Muscle of leg (tissue), 11 donors: Measurements from ENCODE around the gene PI16. TPM values are rescaled to one million over a fixed set of nuclear protein-coding genes. Genes with fewer than 3 reads are reported as not detected.
A peak's percentile ranks its signal among the peaks of the same experiment; 100 is the strongest.
"Not testable (repeated sequence)": the region's sequence is repeated elsewhere in the genome, so short reads cannot be mapped to it uniquely, and the experiment has no call there.

Experiments
- DNase-seq: peaks from one replicate; pipeline ENCODE4 v3.0.0; 2013
- H3K27ac ChIP-seq: one replicate; pipeline ENCODE4 v1.5.1; 2013; ENCODE audit warnings: mild to moderate bottlenecking, low read length, control low read depth
- H3K27me3 ChIP-seq: one replicate; pipeline ENCODE4 v1.6.1; 2013; ENCODE audit warnings: low read length; ENCODE audit not compliant: control insufficient read depth, insufficient read depth
- H3K36me3 ChIP-seq: one replicate; pipeline ENCODE4 v1.6.1; 2013; ENCODE audit warnings: low read length; ENCODE audit not compliant: control insufficient read depth, insufficient read depth
- H3K4me1 ChIP-seq: one replicate; pipeline ENCODE4 v1.6.1; 2013; ENCODE audit warnings: low read length; ENCODE audit not compliant: control insufficient read depth, insufficient read depth
- H3K4me3 ChIP-seq: one replicate; pipeline ENCODE4 v1.5.1; 2013; ENCODE audit warnings: low read length, control low read depth
- H3K9me3 ChIP-seq: replicated peaks from 2 replicates; pipeline ENCODE4 v1.6.1; 2013; ENCODE audit warnings: low read depth, low read length; ENCODE audit not compliant: control insufficient read depth
- WGBS: methylation state at CpG from one replicate; pipeline ENCODE4 v1.1.5; 2013; ENCODE audit warnings: missing lambda C conversion rate; ENCODE audit not compliant: insufficient coverage; 5-methylcytosine and 5-hydroxymethylcytosine counted together
- polyA plus RNA-seq, 8 donors: library from polyadenylated mRNA; unstranded; fragments of 120-200 nt; gene quantifications; one replicate each; pipeline versions ENCODE4 v1.2.1 to v1.2.3, GENCODE V29; 2013; ENCODE audit warnings: inconsistent platforms in 1 of 8, low replicate concordance in 1 of 8; ENCODE audit not compliant: insufficient read length in 8 of 8, insufficient read depth in 1 of 8
- total RNA-seq: library from RNA; stranded (reverse); fragments of 120-200 nt; gene quantifications from one replicate; pipeline ENCODE4 v1.2.4, GENCODE V29; 2013

The PI16 gene
- total and polyA plus RNA-seq, 9 donors: 5.9 to 68.6 (median 27.5) TPM

DNA sequence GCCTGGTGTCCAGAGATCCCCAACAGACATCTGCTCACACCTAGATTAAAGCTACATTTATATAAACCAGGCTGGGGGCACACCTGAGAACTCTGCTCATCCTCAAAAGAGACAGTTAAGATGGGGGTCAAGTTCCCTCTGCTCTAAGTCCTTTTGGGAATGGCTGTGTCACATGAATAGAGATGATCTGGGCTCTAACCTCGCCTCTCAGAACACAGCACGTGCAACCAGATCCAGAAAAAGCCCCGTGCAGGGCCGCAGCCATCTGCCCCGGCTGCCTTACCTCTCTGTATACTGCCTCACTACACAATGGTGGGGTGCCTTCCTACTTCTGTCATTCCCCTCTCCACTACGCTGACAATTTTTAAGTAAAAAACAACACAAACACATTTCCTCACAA lies 25.6 kb downstream of the PI16 start:
- DNase-seq: no peak
- peak overlapping the region; percentile 76 for H3K27ac ChIP-seq
- H3K36me3 ChIP-seq: peaks cover 44% of the 10 kb centered on the region
- H3K4me3 ChIP-seq: no peak overlapping the region
- H3K9me3 ChIP-seq: no peaks in the 10 kb centered on the region
- H3K27me3 ChIP-seq: no peaks in the 10 kb centered on the region
- peaks cover 49% of the 10 kb centered on the region for H3K4me1 ChIP-seq
- 50% methylated on average over 4 of the region's 6 CpGs for WGBS

DNA sequence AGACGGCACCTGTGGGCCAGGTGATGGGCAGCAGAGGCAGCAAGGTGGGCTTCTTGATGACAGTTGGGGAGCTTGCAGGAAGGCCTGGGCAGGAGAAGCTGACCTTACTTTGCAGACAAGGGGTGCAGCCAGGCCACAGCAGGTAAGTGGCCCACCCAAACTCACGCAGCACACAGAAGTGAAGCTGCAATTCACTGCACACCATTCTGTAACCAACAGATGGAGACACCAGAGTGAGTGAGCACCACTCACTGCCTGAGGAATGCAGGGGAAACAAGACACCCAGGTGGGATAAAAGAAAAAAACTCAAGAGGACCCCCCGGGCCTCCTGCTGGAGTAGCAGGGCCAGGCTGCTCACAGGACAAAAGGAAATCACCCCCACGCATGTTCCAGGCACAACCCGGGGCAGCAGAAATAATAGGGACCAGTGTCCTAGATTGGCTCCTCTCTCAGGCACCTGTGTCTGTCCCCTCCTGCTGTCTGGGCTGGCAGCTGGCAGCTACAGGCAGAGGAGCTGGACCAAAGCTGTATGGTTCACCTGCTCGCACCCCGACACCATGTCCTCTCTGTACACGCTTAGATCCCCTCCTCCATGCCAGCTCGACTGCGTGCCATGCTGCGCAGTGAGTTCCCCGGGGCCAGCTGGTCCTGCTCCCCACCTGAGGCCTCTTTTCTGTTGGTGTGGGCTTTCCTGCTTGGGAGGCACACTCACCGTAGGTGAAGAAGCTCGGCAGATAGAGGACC lies 26.5 kb downstream of the PI16 start:
- H3K27me3 ChIP-seq: no peaks in the 10 kb centered on the region
- H3K27ac ChIP-seq: no peak overlapping the region
- WGBS: 64% methylated on average over 9 of the region's 14 CpGs
- no peak for DNase-seq
- peaks cover 35% of the 10 kb centered on the region for H3K36me3 ChIP-seq
- no peak overlapping the region for H3K4me3 ChIP-seq
- H3K9me3 ChIP-seq: no peaks in the 10 kb centered on the region
- H3K4me1 ChIP-seq: peaks cover 50% of the 10 kb centered on the region

DNA sequence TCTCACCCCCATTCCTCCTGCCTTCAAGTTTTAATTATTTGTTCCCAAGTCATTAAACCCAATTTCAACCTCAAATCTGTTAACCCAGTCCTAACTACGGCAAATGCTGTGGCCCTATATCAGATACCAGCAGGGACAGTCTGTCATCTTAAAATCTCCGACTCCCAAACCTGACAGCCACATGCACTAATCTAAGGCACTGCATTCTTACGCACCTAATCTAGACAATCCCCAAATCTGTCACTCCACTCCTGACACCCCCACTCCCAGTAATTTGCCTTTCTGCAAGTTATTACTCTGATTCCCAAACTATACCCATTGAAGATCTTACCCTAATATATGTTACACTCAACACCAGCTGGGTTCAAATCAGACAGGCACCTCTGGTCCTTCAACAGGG lies 29.0 kb downstream of the PI16 start:
- no peaks in the 10 kb centered on the region for H3K9me3 ChIP-seq
- no peaks in the 10 kb centered on the region for H3K27me3 ChIP-seq
- 90% methylated on average over 3 of the region's 3 CpGs for WGBS
- peaks cover 58% of the 10 kb centered on the region for H3K4me1 ChIP-seq
- no peak overlapping the region for H3K4me3 ChIP-seq
- peaks cover 11% of the 10 kb centered on the region for H3K36me3 ChIP-seq
- no peak overlapping the region for H3K27ac ChIP-seq
- no peak for DNase-seq

DNA sequence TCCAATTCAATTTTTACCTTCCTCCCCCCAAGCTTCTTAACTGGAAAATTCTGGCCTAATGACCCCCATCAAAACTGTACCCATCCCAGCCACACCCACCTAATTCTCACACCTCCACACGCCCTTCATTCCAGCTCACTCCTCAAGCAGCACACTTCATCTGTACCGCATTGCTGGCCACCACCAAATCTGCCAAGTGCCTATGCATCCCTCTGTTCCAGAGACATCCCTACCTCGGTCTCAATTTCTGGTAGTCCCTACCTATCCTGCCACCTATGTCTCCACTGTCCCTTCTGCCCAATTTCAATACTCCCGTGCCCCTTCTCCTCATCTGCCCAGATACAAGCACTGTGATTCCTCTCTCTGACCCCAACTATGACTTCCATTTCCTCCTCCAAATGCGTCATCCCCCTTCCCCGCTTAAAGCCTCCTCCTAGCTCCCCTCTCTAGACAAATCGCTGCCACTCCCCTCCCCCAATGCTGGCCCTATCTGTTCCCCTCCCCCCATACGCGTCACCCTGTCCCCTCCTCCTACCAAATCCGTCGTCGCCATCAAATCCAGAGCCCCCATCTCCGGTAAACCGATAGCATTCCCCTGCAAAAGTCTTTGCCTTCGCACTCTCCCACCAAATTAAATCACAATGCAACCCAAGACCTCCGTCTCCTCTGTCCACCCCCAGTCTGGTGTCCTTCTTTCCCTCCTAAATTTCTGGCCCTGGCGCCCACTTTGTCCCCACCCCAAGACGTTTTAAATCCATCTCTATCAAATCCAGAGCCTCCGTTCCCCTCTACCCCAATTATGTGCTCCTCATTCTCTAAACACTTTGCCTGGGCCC lies 30.3 kb downstream of the PI16 start:
- H3K4me1 ChIP-seq: peaks cover 50% of the 10 kb centered on the region
- no peaks in the 10 kb centered on the region for H3K27me3 ChIP-seq
- peak; percentile 79 for DNase-seq
- H3K4me3 ChIP-seq: peak overlapping the region; percentile 98
- H3K27ac ChIP-seq: peak overlapping the region; percentile 85
- WGBS: 6% methylated on average over 19 of the region's 19 CpGs
- H3K9me3 ChIP-seq: no peaks in the 10 kb centered on the region
- H3K36me3 ChIP-seq: peaks cover 6% of the 10 kb centered on the region

- Histone ChIP-seq H3K36me3 (peaks cover 5% of the 10 kb centered on the region), H3K27ac (peak overlapping the region; percentile 85), H3K9me3 (no peaks in the 10 kb centered on the region), H3K4me1 (peaks cover 44% of the 10 kb centered on the region), H3K4me3 (peak overlapping the region; percentile 98), H3K27me3 (no peaks in the 10 kb centered on the region)
- 0% methylated on average over 15 of the region's 15 CpGs for WGBS
- DNase-seq: peak; percentile 48
Measured at GRCh38 chr6:36985417-36985807, 30.9 kb downstream of the PI16 start.

DNA sequence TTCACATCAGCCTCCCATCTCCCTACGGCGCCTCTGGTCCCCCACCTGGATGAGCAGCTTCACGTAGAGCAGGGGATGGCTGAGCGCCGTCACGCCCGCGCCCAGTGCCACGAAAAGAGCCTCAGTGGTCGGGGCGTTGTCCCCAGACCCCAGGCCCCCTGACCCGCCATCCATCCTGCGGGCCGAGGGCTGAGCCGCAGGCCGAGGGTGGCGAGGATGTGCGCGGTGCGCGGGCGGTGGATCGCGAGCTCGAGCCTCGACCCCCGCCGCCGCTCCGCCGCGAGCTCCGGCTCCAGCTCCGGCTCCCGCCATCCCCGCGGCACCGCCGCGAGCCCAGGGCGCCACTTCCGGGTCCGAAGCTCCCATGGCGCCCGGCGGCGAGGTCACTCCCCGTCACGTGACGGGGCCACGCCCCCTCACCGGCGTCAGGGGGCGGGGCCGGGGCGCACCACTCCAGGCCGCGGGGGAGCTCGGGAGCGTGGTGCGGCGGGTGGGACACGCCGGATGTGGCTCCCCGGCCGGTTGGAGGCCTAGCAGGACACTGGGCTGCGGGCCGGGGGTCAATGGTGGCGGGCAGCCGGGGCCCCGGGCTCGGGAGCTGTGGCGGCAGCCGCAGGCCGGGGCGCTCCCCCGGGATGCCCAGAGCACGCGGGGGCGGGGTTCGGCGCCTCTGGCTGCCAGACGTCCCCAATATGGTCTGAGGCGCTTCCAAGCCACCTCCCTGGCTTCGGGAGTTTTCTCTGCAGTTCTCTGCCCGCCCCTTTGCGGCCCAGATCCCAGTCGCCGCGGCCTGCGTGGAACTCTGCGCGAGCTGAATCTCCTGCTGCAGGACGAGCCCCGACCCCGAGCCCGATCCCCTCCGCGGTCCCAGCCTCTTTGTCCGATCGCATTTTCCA lies 31.5 kb downstream of the PI16 start, which contains the start of gene MTCH1:
Gene MTCH1 (minus strand): TSS at position 389 of the 896 bp plus-strand sequence. CDS start 23 bp downstream, at position 366.
- under 1% methylated on average over 101 of the region's 101 CpGs for WGBS
- Histone ChIP-seq H3K4me3 (peak within 1 kb of the TSS; percentile 98), H3K4me1 (peaks cover 38% of the 10 kb centered on the region), H3K27me3 (peaks cover 2% of the 10 kb centered on the region), H3K9me3 (no peaks in the 10 kb centered on the region), H3K27ac (peak within 1 kb of the TSS; percentile 94), H3K36me3 (peaks cover 2% of the 10 kb centered on the region)
- DNase-seq: peak; percentile 97

GRCh38 chr6:36986704-36987047 lies 32.1 kb downstream of the PI16 start:
- WGBS: no CpG with 5 or more reads among the region's 8 CpGs
- peak overlapping the region; percentile 94 for H3K27ac ChIP-seq
- H3K4me1 ChIP-seq: peaks cover 32% of the 10 kb centered on the region
- peaks cover 4% of the 10 kb centered on the region for H3K27me3 ChIP-seq
- peak overlapping the region; percentile 63 for H3K4me3 ChIP-seq
- peaks cover 2% of the 10 kb centered on the region for H3K36me3 ChIP-seq
- no peak for DNase-seq
- no peaks in the 10 kb centered on the region for H3K9me3 ChIP-seq

DNA sequence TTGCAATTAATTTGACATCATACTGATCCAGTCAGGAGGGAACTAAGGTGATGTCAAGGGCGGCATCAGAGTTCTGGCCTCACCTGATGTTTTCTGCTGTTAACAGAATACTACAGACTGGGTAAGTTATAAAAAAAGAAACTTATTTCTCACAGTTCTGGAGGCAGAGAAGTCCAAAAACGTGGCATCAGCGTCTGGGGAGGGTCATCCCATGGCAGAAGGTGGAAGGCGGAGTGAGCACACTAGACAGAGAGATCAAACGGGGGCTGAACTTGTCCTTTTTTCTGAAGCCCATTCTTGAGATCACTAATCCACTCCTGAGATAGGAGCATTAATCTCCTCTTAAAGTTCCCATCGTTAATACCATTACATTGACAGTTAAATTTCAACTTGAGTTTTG lies 34.7 kb downstream of the PI16 start:
- 45% methylated on average over 2 of the region's 6 CpGs for WGBS
- no peak for DNase-seq

GRCh38 chr6:36990401-36990800 lies 35.9 kb downstream of the PI16 start:
- 100% methylated on average over 2 of the region's 2 CpGs for WGBS
- not testable (repeated sequence) for H3K4me1 ChIP-seq, H3K27ac ChIP-seq

More for the DNA sequence above, 34.7 kb downstream of the PI16 start:
- Histone ChIP-seq H3K4me3 (no peak overlapping the region), H3K36me3 (no peaks in the 10 kb centered on the region), H3K9me3 (no peaks in the 10 kb centered on the region), H3K27ac (no peak overlapping the region), H3K4me1 (peaks cover 18% of the 10 kb centered on the region), H3K27me3 (peaks cover 4% of the 10 kb centered on the region)

More at GRCh38 chr6:36990401-36990800, 35.9 kb downstream of the PI16 start:
- H3K27me3 ChIP-seq, H3K9me3 ChIP-seq, DNase-seq, H3K36me3 ChIP-seq, H3K4me3 ChIP-seq: not testable (repeated sequence)
